GOT3 (cell line): ENCODE measurements around the gene MBOAT2.
"Not testable (repeated sequence)": the region's sequence is repeated elsewhere in the genome, so short reads cannot be mapped to it uniquely, and the experiment has no call there.

ENCODE experiments used
- DNase-seq: peaks from one replicate; lab custom pipeline; 2025; ENCODE audit warnings: mixed read lengths; lab: John Stamatoyannopoulos, UW

The MBOAT2 gene

GRCh38 chr2:8992643-8993042, 10.8 kb downstream of the MBOAT2 start:
- no peak for DNase-seq

GRCh38 chr2:8989536-8990079, 13.9 kb downstream of the MBOAT2 start:
- DNase-seq = no peak

- no peak for DNase-seq
Measured at GRCh38 chr2:8987410-8987809, 16.1 kb downstream of the MBOAT2 start.

- DNase-seq = no peak
Measured at GRCh38 chr2:8986327-8986976, 17.0 kb downstream of the MBOAT2 start.

GRCh38 chr2:8985561-8986326, 17.7 kb downstream of the MBOAT2 start:
- DNase-seq = no peak

GRCh38 chr2:8984855-8985254, 18.6 kb downstream of the MBOAT2 start:
- no peak for DNase-seq

GRCh38 chr2:8984157-8984556, 19.3 kb downstream of the MBOAT2 start:
- no peak for DNase-seq

GRCh38 chr2:8983571-8983970, 19.9 kb downstream of the MBOAT2 start:
- DNase-seq = no peak

GRCh38 chr2:8981876-8982275, 21.6 kb downstream of the MBOAT2 start:
- no peak for DNase-seq

- DNase-seq = no peak
Measured at GRCh38 chr2:8980096-8980495, 23.4 kb downstream of the MBOAT2 start.

GRCh38 chr2:8977758-8978157, 25.7 kb downstream of the MBOAT2 start:
- DNase-seq = no peak

- DNase-seq = no peak
Measured at GRCh38 chr2:8976442-8977259, 26.8 kb downstream of the MBOAT2 start.

- no peak for DNase-seq
Measured at GRCh38 chr2:8974016-8974415, 29.5 kb downstream of the MBOAT2 start.

GRCh38 chr2:8973017-8973416, 30.5 kb downstream of the MBOAT2 start:
- DNase-seq = not testable (repeated sequence)

- not testable (repeated sequence) for DNase-seq
Measured at GRCh38 chr2:8972535-8972934, 30.9 kb downstream of the MBOAT2 start.

GRCh38 chr2:8969348-8969747, 34.1 kb downstream of the MBOAT2 start:
- DNase-seq = not testable (repeated sequence)

GRCh38 chr2:8966123-8966908, 37.2 kb downstream of the MBOAT2 start:
- no peak for DNase-seq

GRCh38 chr2:8965216-8965969, 38.1 kb downstream of the MBOAT2 start:
- DNase-seq = no peak

- no peak for DNase-seq
Measured at GRCh38 chr2:8962890-8963289, 40.6 kb downstream of the MBOAT2 start.

GRCh38 chr2:8957628-8958027, 45.9 kb downstream of the MBOAT2 start:
- no peak for DNase-seq

- no peak for DNase-seq
Measured at GRCh38 chr2:8956774-8957173, 46.7 kb downstream of the MBOAT2 start.
